ENCODE measurements around the gene TBX6. TPM values are rescaled to one million over a fixed set of nuclear protein-coding genes. Genes with fewer than 3 reads are reported as not detected.

TBX6 gene
- total RNA-seq, 4 donors from 2014 or later: 0.42 to 1.3 (median 0.67) TPM

DNA sequence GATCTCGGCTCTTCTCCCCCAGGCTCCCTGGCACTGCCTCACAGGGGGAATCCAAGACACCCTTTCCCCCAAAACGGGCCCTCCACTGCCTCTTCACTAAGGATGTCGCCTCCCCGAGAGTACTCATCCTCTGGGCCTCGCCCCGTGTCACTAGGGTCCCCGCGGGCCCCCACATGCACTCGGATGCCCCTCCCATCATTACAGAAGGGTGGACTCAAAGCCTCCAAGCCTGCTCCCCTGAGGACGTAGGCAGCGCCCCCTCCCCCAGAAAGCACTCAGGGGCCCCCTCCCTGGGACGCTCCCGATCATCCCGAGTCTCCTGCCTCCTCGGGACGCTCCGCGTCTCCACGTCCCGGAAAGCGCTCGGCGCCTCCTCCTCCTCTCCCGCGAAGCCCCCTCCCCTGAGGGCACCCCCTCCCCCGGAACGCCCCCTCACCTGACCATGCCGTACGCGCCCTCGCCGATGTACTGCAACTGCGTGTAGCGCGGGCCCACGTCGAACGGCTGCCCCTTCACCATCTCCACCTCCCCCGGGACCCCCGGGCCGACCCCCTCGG lies 31.0 kb upstream of the TBX6 start:
- WGBS: under 1% methylated on average over 22 of the region's 42 CpGs
- Histone ChIP-seq H3K4me1 (peaks cover 25 to 44% (median 38%) of the 10 kb centered on the region in 4 donors), H3K27ac (replicated peaks in 1 of 4) (peak overlapping the region; percentile 91 to 93 (median 92)), H3K4me3 (peak overlapping the region; percentile 67 to 96 (median 90)), H3K9me3 (no peaks in the 10 kb centered on the region), H3K27me3 (no peaks in the 10 kb centered on the region), H3K36me3 (peaks cover 12 to 34% (median 28%) of the 10 kb centered on the region in 4 donors)
- intact Hi-C loops (cut with DNase I): no loop called here
- TF ChIP-seq EP300 (IDR thresholded peaks at IDR 0.05) (no peak), POLR2AphosphoS5 (IDR thresholded peaks at IDR 0.05) (no peak), POLR2A (IDR thresholded peaks at IDR 0.05; ENCODE audit: low read depth) (no peak)
- TF ChIP-seq, protein P1, sequence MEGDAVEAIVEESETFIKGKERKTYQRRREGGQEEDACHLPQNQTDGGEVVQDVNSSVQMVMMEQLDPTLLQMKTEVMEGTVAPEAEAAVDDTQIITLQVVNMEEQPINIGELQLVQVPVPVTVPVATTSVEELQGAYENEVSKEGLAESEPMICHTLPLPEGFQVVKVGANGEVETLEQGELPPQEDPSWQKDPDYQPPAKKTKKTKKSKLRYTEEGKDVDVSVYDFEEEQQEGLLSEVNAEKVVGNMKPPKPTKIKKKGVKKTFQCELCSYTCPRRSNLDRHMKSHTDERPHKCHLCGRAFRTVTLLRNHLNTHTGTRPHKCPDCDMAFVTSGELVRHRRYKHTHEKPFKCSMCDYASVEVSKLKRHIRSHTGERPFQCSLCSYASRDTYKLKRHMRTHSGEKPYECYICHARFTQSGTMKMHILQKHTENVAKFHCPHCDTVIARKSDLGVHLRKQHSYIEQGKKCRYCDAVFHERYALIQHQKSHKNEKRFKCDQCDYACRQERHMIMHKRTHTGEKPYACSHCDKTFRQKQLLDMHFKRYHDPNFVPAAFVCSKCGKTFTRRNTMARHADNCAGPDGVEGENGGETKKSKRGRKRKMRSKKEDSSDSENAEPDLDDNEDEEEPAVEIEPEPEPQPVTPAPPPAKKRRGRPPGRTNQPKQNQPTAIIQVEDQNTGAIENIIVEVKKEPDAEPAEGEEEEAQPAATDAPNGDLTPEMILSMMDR (IDR thresholded peaks at IDR 0.05): no peak
- DNase-seq (ENCODE audit: extremely low spot score): no peak

DNA sequence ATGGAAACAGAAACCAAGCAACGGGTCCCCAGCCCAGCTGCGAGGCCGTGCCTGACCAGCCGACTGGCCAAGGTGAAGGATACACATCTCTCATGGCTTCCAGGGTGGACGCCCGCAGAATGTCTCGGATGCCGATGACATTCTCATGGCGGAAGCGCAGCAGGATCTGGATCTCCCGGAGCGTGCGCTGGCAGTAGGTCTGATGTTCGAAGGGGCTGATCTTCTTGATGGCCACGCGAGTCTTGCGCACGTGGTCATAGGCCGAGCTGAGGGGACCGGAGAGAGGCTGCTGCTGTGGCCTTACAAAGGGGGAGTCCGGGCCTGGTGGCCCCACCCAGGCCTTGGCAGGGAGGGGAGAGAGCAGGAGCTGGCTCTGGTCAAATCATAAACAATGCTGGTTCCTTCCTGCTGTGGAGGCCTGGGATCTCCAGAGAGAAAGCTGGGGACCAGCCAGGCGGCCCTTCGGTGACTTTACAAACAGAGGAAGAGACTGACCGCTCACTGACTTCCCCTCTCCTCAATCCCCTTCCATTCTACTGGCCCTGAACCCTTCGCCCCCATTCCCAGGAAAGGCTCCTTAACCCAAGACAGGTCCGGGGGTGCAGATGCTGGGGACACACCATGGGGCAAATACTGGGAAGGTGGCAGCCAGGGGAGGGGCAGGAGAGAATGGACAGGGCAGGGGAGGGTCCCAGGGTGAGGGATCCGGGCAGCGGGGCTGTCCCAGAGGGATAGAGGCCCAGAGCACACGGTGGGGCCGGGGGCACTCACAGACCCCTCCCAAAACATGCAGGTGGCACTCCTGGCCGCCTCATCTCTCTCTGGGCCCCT lies 30.2 kb upstream of the TBX6 start:
- DNase-seq (ENCODE audit: extremely low spot score): peak; percentile 92
- no peak for TF ChIP-seq EP300 (IDR thresholded peaks at IDR 0.05)
- TF ChIP-seq POLR2AphosphoS5 (IDR thresholded peaks at IDR 0.05): peak; percentile 48 to 63
- TF ChIP-seq POLR2A (IDR thresholded peaks at IDR 0.05; ENCODE audit: low read depth): no peak
- TF ChIP-seq, protein P1 (IDR thresholded peaks at IDR 0.05): no peak
- Histone ChIP-seq H3K27me3 (no peaks in the 10 kb centered on the region), H3K27ac (replicated peaks in 1 of 4) (peak overlapping the region; percentile 91 to 93 (median 92)), H3K4me3 (peak overlapping the region; percentile 67 to 96 (median 90)), H3K4me1 (peaks cover 25 to 44% (median 38%) of the 10 kb centered on the region in 4 donors), H3K36me3 (peaks cover 15 to 41% (median 35%) of the 10 kb centered on the region in 4 donors), H3K9me3 (no peaks in the 10 kb centered on the region)
- intact Hi-C loops (cut with DNase I): no loop called here
- WGBS: 31% methylated on average over 30 of the region's 31 CpGs

DNA sequence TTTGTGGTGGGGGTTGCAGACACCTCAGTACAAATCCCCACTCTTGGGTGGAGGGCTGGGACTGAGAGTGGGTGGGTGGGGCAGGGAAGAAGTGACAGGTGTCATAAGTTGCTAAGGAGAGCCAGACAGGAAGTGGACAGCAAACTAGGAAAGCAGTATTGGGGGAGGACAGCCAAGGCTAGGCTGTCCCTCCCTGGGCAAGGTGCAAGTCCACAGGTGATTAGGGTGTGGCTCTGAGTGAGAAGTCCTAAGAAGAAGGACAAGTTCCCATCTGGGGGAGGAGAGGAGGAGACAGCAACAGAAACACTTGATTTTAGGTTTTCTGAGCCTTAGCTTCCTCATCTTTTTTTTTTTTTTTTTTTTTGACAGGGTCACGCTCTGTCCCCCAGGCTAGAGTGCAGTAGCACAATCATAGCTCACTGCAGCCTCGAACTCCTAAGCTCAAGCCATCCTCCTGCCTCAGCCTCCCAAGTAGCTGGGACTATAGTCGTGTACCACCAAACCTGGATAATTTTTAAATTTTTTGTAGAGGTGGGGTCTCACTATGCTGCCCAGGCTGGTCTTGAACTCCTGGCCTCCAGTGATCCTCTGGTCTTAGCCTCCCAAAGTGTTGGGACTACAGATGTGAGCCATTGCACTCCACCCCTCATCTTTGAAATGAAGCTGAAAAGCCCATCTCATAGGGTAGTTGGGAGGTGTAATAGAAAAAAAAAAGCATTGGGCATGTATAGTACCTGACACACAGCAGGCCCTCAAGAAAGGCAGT lies 28.8 kb upstream of the TBX6 start:
- Histone ChIP-seq H3K27ac (replicated peaks in 1 of 4) (peak overlapping the region in 1 of 4 donors; percentile 93), H3K27me3 (no peaks in the 10 kb centered on the region), H3K36me3 (peaks cover 24 to 56% (median 49%) of the 10 kb centered on the region in 4 donors), H3K4me3 (no peak overlapping the region), H3K9me3 (no peaks in the 10 kb centered on the region), H3K4me1 (peaks cover 25 to 44% (median 38%) of the 10 kb centered on the region in 4 donors)
- no peak for TF ChIP-seq POLR2A (IDR thresholded peaks at IDR 0.05; ENCODE audit: low read depth)
- TF ChIP-seq EP300 (IDR thresholded peaks at IDR 0.05): no peak
- TF ChIP-seq, protein P1 (IDR thresholded peaks at IDR 0.05): no peak
- no peak for TF ChIP-seq POLR2AphosphoS5 (IDR thresholded peaks at IDR 0.05)
- WGBS: 94% methylated on average over 3 of the region's 3 CpGs
- intact Hi-C loops (cut with DNase I): no loop called here
- DNase-seq (ENCODE audit: extremely low spot score): no peak

DNA sequence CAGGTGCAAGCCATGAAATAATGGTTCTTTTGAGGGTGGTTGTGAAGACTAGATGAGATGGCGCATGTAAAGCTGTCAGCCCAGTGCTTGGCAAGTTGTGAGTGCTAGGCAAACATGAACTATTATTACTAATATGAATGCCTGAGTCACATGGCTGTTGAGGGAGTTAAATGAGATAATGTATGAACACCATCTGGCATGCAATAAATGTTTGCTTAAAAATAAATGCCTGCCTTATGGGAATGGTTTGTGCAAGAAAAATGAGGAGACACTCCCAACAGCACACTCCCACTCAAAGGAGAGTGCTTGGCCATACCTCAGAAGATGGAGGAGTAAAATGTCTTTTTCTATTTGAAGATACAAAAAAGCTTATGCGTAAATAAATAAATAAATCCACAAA lies 27.7 kb upstream of the TBX6 start:
- Histone ChIP-seq H3K4me3 (no peak overlapping the region), H3K4me1 (peaks cover 22 to 41% (median 33%) of the 10 kb centered on the region in 4 donors), H3K36me3 (peaks cover 29 to 67% (median 60%) of the 10 kb centered on the region in 4 donors), H3K27ac (replicated peaks in 1 of 4) (no peak overlapping the region), H3K27me3 (no peaks in the 10 kb centered on the region), H3K9me3 (no peaks in the 10 kb centered on the region)
- 92% methylated on average over 2 of the region's 2 CpGs for WGBS
- no peak for TF ChIP-seq POLR2AphosphoS5 (IDR thresholded peaks at IDR 0.05)
- TF ChIP-seq POLR2A (IDR thresholded peaks at IDR 0.05; ENCODE audit: low read depth): no peak
- TF ChIP-seq EP300 (IDR thresholded peaks at IDR 0.05): no peak
- TF ChIP-seq, protein P1 (IDR thresholded peaks at IDR 0.05): no peak
- DNase-seq (ENCODE audit: extremely low spot score): no peak
- intact Hi-C loops (cut with DNase I): no loop called here

Measured in esophagus muscularis mucosa (tissue), 4 donors.